Stomach (tissue), 4 donors: ENCODE data around the gene ZNF691.

Experiments
- EP300 ChIP-seq: sonication (generic); formaldehyde crosslinking; IDR thresholded peaks from one replicate; pipeline ENCODE4 v1.6.1; 2017; ENCODE audit warnings: antibody characterized with exemption
- POLR2A ChIP-seq, 4 donors: fragments of 450-650 bp; IDR thresholded peaks; one replicate each; pipeline ENCODE4 v1.6.1; 2016; ENCODE audit warnings: antibody characterized with exemption in 4 of 4, control low read depth in 2 of 4, mild to moderate bottlenecking in 1 of 4, moderate library complexity in 1 of 4
- POLR2AphosphoS5 ChIP-seq, 3 donors: sonication (generic); formaldehyde crosslinking; IDR thresholded peaks; one replicate each; pipeline ENCODE4 v1.6.1; 2016; ENCODE audit warnings: antibody characterized with exemption in 3 of 3
- TF ChIP-seq, protein P1 (sequence below), 7 experiments: fragments of 450-650 bp in 4 of 7; fragments of 200-600 bp in 3 of 7; sonication (generic) in 3 of 7; IDR thresholded peaks; one replicate each; pipeline ENCODE4 v1.5.1; 2016 to 2019; ENCODE audit warnings: antibody characterized with exemption in 7 of 7, control low read depth in 2 of 7, mild to moderate bottlenecking in 1 of 7

DNA sequence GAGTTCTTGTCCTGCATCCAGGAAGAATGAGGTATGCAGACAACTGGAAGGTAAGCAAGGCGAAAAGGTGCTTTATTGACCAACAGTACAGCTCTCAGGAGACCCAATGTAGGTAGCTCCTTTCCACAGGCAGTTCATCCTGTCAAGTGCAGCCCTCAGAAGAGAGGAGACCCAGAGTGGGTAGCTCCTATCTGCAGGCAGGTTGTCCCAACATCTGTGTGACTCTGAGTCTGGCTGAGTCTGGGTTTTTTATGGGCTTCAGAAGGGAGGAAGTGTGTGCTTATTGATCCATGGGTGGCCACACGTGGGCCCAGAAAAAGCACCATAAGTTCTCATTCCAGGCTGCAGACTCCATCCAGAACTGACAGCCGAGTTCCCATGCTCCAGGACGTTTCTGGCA is 34.0 kb downstream of the ZNF691 start:
- TF ChIP-seq, protein P1, sequence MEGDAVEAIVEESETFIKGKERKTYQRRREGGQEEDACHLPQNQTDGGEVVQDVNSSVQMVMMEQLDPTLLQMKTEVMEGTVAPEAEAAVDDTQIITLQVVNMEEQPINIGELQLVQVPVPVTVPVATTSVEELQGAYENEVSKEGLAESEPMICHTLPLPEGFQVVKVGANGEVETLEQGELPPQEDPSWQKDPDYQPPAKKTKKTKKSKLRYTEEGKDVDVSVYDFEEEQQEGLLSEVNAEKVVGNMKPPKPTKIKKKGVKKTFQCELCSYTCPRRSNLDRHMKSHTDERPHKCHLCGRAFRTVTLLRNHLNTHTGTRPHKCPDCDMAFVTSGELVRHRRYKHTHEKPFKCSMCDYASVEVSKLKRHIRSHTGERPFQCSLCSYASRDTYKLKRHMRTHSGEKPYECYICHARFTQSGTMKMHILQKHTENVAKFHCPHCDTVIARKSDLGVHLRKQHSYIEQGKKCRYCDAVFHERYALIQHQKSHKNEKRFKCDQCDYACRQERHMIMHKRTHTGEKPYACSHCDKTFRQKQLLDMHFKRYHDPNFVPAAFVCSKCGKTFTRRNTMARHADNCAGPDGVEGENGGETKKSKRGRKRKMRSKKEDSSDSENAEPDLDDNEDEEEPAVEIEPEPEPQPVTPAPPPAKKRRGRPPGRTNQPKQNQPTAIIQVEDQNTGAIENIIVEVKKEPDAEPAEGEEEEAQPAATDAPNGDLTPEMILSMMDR (IDR thresholded peaks at IDR 0.05), result no peak
- TF ChIP-seq POLR2A (IDR thresholded peaks at IDR 0.05) (no peak), EP300 (no peak), POLR2AphosphoS5 (IDR thresholded peaks at IDR 0.05) (no peak)
